ENCODE measurements around the gene GRK3. TPM values are rescaled to one million over a fixed set of nuclear protein-coding genes. Genes with fewer than 3 reads are reported as not detected.

Gene GRK3
- total RNA-seq, 1 donor from 2014 or later = 2.4 TPM

GRCh38 chr22:25660336-25660735 is 95.9 kb downstream of the GRK3 start:
- no peak for DNase-seq (ENCODE audit: low read depth)

GRCh38 chr22:25661073-25661472 is 96.6 kb downstream of the GRK3 start:
- DNase-seq (ENCODE audit: low read depth) = no peak

- no peak for DNase-seq (ENCODE audit: low read depth)
Measured at GRCh38 chr22:25663654-25664053, 99.2 kb downstream of the GRK3 start.

- peak; percentile 66 for DNase-seq (ENCODE audit: low read depth)
Measured at GRCh38 chr22:25666308-25666707, 101.8 kb downstream of the GRK3 start.

- peak; percentile 71 for DNase-seq (ENCODE audit: low read depth)
Measured at GRCh38 chr22:25668437-25668836, 104.0 kb downstream of the GRK3 start.

DNA sequence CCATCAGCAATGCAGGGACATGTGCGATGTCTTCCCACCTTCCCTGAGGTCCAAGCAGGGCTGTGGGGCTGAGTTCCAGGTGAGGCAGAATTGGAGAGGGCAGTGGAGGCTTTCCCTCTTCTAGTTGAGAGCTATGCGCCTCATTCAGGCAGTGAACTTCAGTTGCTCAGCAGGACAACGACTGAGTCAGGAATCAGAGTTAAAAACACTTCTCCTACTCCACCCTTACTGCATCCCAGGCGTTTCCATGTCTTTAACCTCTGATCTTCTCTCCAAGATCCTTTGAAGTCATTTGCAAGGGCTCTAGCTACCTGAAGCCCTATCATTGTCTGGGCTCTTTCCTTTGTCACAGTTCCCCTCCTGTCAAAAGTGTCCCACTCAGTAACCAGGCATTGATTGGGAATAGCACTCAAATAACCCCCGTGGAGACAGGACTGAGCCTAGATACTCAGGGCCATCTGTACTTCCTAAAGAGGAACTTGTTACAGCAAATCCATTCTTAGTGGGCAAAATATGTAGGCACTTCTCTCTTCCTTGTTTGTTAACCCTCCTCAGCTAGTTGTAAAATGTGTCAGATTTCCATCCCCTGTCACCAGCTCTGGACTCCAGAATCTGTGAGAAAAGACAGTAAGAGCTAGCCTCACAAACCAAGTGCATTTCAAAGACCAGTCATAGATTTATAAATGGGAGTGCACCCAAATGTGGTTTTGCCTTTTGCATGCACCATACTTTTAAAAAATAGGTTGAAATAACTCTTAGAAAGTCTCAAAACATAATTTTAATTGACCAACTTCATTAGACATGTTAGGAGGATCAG is 105.0 kb downstream of the GRK3 start:
- DNase-seq (ENCODE audit: low read depth) = no peak

DNA sequence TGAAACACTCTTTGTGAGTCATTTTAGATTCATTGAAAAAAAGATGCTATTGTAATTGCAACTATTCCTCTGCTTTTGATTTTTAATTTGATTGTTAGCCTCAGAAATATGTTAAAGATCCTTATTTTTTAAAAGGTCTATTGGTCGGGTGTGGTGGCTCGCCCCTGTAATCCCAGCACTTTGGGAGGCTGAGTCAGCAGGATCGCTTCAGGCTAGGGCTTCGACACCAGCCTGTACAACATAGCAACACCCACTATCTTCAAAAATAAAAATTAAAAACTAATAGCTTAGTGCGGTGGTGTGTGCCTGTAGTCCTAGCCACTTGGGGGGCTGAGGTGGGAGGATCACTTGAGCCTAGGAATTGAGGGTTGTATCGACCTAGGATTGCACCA is 105.6 kb downstream of the GRK3 start:
- DNase-seq (ENCODE audit: low read depth) = no peak

- no peak for DNase-seq (ENCODE audit: low read depth)
Measured at GRCh38 chr22:25672289-25673084, 108.0 kb downstream of the GRK3 start.

- DNase-seq (ENCODE audit: low read depth) = no peak
Measured at GRCh38 chr22:25673713-25674112, 109.2 kb downstream of the GRK3 start.

DNA sequence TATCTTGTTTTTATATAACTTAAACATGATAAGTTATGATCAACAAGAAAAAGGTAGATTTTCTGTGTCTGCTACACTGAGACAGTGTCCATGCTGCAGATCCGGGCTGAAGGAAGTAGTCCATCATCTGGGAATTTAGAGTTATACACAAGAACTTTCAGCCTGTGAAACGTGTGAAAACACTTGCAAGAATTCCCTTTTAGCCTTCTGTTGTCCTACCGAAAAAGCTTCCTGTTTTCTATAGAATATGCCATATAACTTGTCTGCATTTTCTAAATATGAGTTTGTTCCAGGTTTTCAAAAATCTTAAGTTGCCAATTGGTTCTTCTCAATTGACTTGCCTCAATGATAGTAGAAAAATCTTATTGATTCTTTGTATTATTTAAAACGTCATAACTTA is 113.2 kb downstream of the GRK3 start:
- no peak for DNase-seq (ENCODE audit: low read depth)

DNA sequence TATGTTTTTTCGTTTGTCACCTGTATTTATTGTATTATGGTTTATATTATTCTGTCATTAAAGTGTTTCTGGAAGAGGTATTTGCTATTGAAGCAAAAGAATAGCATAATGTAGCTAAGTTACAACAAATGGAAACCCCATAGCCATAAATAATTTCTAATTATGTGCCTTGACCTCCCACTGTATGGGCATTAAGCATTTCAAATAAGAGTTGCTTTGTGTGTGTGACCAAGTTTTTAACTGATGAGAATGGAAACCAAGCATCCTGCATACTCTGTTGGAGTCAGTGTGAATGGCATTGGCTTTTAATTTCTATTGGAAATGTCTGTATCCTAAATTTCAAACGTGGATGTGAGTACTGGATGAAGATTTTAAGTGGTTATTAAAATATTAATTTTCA is 115.6 kb downstream of the GRK3 start:
- DNase-seq (ENCODE audit: low read depth) = no peak

DNA sequence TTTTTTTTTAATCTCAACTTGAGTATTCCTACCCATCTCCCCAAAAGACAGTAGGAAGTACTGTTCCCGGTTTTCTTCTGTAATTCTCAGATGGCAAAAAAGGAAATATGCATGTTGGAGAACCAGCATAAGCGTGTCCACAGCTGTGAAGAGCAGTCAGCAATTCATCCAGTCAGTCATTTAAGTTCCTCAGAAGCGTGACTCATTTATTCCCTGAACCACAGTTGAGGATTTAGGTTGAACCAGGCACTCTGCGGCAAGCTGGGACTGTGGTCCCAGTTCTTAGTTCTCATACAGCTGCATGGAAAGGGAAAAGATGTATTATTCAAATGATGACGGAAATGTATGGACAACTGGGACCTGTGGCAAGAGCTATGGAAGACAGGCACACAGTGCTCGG is 116.5 kb downstream of the GRK3 start:
- no peak for DNase-seq (ENCODE audit: low read depth)

- DNase-seq (ENCODE audit: low read depth) = no peak
Measured at GRCh38 chr22:25682109-25682508, 117.6 kb downstream of the GRK3 start.

DNA sequence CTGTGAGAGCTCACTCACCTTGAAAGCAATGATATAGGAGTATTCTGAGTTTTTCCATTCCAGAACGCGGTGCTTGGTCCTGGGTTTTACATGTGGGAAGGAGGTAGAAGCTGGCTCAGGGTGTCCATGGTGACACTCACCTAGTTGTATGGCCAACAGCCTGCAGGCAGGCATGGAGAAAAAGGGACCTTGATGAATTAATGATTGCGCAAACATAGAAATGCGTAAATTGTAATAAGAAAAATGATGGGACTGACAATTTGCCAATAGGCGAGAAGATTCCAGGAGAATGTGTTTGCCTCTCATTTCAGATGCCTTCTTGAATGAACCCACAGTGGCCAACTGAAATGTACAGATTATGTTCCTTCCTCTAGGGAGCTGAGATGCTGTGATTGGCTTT is 124.2 kb downstream of the GRK3 start:
- no peak for DNase-seq (ENCODE audit: low read depth)

GRCh38 chr22:25689631-25690030 is 125.2 kb downstream of the GRK3 start:
- no peak for DNase-seq (ENCODE audit: low read depth)

- no peak for DNase-seq (ENCODE audit: low read depth)
Measured at GRCh38 chr22:25690798-25691197, 126.3 kb downstream of the GRK3 start.

DNA sequence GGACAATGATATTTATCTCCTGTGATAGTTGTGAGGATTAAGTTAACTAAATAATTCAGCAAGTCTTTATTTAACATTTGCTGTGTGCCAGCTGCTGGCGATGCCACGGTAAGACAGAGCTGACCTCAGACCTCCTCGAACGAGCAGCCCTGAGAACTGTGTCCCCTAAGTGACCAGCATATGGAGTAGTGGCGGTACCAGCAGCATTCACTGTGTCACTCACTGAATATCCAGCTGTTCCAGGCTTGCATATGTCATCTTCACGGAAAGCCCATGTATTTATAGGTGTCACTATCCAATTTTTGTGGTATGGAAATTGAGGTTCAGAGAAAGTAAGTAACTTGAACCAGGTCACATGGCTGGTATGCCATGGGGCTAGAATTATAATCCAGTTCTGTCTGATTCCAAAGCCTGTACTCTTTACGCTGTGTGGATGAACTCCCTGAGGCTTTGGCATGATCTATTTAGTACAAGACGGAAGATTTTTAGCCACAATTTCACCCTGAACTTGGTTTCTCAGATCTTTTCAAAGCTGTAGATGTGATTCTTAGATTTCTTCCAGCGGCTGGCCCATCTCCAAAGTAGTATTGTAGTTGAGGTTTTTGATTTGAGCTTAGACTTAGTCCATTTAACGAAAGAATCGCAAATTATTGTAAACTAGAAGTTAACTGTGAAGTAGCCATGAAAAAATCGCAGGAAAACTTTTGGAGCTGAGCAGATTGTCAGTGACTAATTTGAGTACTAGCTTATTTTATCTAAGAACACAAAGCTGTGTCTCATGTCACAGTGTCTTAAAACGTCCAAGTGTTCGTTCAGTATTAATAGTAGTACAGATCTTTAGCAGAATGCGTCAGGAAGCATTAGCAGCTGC is 128.2 kb downstream of the GRK3 start:
- DNase-seq (ENCODE audit: low read depth) = no peak

DNA sequence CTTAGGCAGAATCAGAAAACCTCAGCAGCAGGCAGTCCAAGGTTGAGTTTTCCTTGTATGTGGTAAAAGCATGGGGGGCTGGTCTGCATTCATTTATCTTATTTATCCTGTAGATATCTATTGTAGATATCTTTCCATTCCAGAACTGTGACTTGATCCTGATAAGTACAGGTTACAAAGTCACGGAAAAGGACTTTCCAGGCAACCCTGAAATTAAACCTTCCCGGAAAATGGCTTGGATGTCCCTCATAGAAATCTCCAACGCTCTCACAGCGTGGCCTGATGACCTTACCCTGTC is 128.7 kb downstream of the GRK3 start:
- DNase-seq (ENCODE audit: low read depth) = no peak

GRCh38 chr22:25694196-25694907 is 129.9 kb downstream of the GRK3 start:
- no peak for DNase-seq (ENCODE audit: low read depth)

GRCh38 chr22:25695146-25695545 is 130.7 kb downstream of the GRK3 start:
- no peak for DNase-seq (ENCODE audit: low read depth)

DNA sequence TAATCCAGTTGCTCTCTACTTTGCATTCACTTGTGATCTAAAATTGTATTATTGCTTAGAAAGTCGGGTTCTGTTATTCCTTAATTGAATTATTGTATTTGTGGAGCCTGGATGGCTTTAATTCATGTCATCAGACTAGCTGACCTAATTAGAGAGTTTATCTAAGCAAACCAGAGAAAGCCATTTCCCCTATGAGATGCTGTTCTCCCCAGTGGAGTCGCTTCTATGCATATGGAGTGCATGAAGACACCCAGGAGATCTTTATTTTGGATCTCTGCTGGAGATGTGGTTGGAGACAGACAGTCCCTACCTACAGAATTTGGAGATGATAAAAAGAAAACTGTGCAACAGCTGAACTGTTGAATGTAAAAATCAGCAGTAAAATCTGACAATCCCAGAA is 132.3 kb downstream of the GRK3 start:
- DNase-seq (ENCODE audit: low read depth) = no peak

GRCh38 chr22:25697181-25697664 is 132.7 kb downstream of the GRK3 start:
- no peak for DNase-seq (ENCODE audit: low read depth)
